NOMO-1 treated with DMSO at 0.1 percent for 48 hours (cell line): ENCODE results near the gene CYBA.
"Not testable (repeated sequence)": the region's sequence is repeated elsewhere in the genome, so short reads cannot be mapped to it uniquely, and the experiment has no call there.

Experiments
- DNase-seq: peaks from one replicate; lab custom pipeline; 2025; ENCODE audit not compliant: unreplicated experiment; lab: John Stamatoyannopoulos, UW

CYBA gene

GRCh38 chr16:88614818-88615580, 35.9 kb downstream of the CYBA start:
- DNase-seq = no peak

GRCh38 chr16:88613911-88614817, 36.7 kb downstream of the CYBA start:
- DNase-seq = no peak

DNA sequence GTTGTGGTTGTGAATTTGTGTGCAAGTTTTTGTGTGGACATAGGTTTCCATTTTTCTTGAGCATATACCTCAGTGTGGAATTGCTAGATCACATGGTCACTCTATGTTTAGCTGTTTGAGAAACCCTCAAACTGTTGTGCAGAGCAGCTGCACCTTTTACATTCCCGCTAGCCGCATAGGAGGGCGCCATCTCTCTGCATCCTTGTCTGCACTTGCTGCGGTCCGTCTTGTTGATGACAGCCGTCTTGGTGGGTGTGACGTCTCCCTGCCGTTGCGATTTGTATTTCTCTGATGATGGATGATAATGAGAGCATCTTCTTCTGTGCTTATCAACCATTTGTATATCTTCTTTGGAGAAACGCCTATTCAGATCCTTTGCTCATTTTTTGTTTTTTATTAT, 37.6 kb downstream of the CYBA start:
- no peak for DNase-seq

DNA sequence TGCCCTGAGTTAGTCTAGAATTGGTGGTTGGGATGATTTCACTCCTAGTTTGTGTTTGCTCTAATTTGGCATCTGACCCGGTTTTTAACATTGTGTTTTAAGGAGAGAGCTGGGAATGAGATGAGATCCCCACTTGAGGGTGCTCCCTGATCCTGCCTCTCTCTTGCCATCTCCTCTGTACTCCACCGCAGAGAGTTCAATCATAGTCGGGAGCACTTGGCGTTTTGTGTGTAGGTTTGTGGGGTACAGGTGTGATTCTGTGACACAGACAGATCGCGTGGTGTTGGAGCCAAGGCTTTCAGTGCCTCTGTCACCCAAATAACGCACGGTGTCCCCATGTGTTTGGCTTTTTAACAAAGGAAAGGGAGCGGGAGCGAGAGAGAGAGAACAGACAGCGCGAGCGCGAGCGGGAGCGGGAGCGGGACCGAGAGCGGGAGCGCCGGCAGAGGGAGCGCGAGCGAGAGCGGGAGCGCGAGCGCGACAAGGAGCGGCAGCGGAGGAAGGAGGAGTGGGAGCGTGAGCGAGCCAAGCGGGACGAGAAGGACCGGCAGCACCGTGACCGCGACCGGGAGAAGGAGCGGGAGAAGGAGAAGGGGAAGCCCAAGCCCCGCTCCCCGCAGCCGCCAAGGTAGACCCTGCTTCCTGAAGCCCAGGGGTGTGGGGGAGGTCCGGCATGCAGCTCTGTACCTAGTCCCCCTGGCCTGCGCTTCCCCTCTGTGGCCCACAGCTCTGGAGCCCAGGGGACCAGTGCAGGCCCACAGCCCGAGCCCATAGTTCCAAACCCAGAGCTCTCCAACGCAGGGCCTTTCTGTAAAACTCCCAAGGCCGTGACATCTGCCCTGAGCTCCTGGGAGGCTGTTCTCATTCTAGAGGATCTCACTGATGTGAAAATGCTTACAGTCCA, 39.7 kb downstream of the CYBA start:
- DNase-seq = no peak

DNA sequence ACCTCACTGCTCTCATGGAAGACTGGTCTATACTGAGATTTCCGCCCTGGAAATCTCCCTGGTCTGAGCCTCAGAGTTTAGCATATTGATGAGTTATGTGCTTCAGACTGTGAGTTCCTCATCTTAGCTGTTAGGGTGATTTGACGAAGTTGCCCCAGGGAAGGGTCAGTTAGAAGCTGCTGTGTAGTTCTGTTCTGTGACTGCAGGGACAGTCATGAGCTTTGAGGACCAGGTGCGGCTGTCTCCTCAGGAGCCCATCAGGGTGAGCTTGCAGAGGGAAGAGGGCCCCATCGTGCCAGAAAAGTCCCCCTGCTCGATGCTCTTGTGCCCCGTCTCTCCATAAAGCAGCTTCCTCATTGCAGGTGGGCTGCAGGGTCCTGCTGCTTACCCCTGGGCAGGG, 40.8 kb downstream of the CYBA start:
- no peak for DNase-seq

- not testable (repeated sequence) for DNase-seq
Measured at GRCh38 chr16:88609426-88609825, 41.4 kb downstream of the CYBA start.

- peak; percentile 28 for DNase-seq
Measured at GRCh38 chr16:88608076-88608475, 42.8 kb downstream of the CYBA start.

DNA sequence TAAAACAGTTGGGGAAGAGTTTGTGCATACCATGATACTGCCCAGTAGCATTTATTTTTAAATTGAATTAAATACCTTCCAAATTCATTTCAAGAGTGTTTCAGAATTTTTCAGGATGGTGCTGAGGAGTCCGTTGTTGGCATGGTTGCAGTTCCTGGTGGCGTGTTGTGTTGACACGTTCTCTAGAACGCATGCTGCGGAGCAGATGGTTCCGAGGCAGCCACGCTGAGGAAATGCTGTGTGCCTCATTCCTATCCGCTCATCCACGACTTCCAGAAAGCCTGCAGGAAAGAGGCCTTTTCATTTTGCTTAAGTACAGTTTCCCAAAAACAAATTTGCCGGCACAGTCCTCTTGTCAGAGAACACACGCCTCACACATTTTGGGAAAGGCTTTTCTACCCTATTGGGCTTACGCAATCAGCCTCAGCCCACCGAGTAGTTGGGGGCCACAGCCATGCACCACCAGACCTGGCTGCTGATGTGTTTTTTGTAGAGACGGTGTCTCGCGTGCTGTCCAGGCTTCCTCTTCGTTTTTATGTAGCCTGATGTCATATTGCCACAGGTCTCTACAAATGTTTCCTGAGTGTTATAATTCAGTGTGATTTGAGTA, 44.6 kb downstream of the CYBA start:
- no peak for DNase-seq

- no peak for DNase-seq
Measured at GRCh38 chr16:88605186-88606147, 45.4 kb downstream of the CYBA start.

DNA sequence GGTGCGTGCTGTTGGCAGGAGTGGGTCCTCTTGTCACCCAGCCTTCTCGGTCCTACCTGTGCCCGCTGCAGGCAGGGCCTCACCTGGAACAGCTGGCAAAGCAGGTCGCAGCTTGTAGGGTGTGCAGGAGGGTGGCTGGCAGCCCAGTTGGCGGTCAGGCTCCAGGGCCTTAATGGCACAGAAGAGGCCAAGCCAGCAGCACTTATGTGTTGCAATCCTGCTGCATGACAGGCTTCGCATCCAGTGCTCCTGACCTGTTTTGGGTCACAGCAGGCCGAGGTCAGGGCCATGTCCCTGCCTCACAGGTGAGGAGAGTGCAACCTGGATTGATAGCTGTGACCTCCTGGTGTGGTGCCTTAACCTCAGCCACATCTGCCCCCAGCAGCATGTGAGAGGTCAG, 48.8 kb downstream of the CYBA start:
- DNase-seq = no peak

GRCh38 chr16:88601313-88602036, 49.4 kb downstream of the CYBA start:
- DNase-seq = no peak

DNA sequence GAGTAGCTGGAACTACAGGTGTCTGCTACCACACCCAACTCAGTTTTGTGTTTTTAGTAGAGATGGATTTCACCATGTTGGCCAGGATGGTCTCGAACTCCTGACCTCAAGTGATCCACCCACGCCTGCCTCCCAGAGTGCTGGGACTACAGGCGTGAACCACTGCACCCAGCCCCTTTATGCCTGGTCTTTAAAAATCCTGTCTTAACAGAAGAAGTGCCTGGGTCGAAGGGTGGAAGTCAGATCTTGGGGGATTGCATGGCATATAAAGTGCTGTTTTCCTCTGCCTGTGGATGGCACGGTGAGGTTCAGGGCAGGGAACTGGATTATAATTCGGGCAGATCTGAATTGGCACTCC, 50.3 kb downstream of the CYBA start:
- DNase-seq = no peak

DNA sequence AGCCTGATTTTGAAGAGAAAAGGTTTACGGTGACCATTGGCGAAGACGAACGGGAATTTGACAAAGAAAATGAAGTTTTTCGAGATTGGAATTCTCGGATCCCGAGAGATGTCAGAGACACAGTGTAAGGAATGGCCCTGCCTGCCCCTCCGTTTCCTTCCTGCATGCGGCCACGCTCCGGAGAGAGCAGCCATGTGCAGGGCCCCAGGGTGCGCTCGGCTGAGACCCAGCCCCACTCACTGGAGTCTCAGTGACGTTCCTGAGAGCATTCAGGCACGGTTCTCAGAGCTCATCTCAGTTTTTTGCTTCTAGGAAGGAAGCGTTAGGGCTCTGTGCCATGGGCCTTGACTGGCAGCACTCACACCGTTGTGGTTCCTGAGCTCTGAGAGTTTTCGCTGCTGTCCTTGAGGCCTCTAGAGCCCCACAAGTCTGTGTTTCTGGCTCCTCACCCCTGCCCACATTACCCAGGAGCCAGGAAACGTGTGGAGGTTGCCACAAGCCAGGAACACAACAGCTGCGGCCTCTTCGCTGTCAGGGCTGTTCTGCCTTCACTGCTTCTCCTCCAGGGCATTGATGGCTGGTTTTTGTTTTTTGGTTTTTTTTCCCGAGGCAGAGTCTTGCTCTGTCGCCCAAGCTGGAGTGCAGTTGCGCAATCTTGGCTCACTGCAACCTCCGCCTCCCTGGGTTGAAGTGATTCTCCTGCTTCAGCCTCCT, 50.9 kb downstream of the CYBA start:
- DNase-seq = no peak

DNA sequence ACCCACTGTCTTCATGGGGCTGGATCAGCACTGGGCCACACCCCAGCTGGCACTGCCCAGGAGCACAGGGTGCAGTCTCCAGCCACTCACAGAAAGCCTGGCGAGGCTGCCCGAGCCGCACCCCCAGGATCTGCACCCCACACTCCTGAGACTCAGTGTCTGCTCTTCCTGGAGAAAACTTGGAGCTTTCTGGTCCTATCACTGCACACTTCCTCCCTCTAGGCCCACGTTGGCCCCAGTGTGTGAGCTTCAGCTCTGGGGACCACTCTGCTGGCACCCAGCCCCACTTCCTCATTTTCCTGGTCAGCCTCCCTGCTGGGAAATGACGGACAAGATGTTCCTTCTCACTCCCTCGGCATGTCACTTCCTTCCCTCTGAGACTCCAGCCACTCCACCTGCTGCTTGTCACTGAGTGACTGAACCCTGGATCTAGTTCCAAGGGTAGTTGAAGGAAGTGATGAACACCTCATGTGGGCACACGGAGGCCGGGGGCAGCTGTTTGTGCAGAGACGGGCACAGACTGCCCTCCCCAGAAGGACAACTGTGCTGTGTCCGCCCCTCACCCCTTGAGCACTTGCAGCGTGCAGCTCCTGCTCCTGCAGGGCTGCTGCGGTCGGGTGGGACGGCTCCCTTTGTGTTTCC, 51.6 kb downstream of the CYBA start:
- no peak for DNase-seq

DNA sequence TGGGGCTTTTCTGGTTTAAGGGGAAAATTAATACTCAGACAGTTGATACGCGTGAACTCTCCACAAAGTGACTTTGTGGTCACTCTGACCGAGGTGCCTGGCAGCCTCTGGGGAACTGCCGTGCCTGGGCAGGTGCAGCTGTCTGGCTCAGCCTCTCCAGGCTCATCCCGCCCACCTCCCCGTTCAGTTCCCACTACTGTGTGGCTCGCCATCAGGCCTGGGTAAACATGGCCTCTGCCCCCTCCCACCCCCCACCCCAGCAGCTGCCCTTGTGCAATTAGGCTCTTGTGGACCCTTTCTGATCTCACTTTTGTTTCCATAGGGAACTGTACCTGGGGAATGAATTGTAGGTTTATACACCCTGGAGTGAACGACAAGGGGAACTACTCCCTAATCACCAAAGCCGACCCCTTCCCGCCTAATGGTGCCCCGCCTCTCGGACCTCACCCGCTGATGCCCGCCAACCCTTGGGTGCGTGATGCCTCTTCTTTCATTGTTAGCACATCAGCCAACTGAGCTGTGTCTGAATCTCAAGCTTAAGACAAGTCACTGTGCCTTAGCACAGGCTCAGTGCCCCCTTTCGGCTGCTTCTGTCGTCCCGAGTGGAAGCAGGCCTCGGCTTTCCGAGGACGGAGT, 52.9 kb downstream of the CYBA start:
- DNase-seq = no peak

GRCh38 chr16:88596483-88596882, 54.4 kb downstream of the CYBA start:
- DNase-seq = no peak

- DNase-seq = no peak
Measured at GRCh38 chr16:88595921-88596320, 54.9 kb downstream of the CYBA start.
